ENCODE data around the gene PGBD2. TPM values are rescaled to one million over a fixed set of nuclear protein-coding genes. Genes with fewer than 3 reads are reported as not detected.
A peak's percentile ranks its signal among the peaks of the same experiment; 100 is the strongest.

Gene PGBD2
- total and polyA plus RNA-seq, 9 of the 15 experiments (the other 6 are each of a cell fraction or from before 2014, with no cell fraction given) = 11.9 to 21.8 (median 14.7) TPM

DNA sequence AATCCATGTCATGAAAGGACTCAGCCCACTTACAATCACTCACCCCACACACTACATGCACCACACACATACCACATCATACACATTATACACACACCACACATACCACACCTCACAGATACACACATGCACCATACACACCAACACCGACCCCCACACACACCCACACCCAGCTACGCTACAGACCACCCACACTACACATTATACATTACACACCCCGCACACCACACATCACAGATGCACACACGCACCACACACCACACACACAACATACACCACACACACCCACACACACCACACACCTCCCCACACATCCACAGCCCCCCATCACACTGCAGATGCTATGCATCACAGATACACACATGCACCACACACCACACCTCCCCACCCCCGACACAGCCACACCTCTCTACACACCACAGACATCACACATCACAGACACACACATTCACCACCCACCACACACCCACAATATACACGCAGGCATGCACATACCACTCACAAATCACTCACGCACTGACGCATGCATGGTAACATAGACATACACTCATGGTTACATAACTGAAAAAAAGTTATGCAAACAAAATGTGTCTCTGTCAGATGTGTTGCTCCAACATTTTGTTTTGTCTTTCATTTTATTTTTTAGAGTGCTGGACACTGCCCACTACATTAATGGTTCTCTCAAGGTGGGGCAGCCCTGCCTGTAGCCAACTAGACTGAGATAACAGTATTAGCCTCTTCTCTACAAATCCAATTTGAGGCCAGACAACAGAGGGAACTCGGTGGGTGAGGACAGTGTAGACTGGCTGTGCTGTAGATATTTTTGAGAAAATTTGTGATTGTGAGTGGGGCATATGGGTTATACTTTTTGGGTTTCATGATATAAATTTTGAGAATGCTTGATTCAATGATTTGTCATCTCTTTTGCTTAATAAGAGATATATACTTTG lies 15.2 kb upstream of the PGBD2 start (continued):
- TF ChIP-seq, protein P1, sequence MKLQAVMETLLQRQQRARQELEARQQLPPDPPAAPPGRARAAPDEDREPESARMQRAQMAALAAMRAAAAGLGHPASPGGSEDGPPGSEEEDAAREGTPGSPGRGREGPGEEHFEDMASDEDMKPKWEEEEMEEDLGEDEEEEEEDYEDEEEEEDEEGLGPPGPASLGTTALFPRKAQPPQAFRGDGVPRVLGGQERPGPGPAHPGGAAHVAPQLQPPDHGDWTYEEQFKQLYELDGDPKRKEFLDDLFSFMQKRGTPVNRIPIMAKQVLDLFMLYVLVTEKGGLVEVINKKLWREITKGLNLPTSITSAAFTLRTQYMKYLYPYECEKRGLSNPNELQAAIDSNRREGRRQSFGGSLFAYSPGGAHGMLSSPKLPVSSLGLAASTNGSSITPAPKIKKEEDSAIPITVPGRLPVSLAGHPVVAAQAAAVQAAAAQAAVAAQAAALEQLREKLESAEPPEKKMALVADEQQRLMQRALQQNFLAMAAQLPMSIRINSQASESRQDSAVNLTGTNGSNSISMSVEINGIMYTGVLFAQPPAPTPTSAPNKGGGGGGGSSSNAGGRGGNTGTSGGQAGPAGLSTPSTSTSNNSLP (IDR thresholded peaks at IDR 0.05; ENCODE audit: borderline replicate concordance, low read depth, low read length) = no peak
- TF ChIP-seq SMARCA5 (IDR thresholded peaks at IDR 0.05) (peak; percentile 67; the same call in 1 of the 2 replicates), HNRNPL (IDR thresholded peaks at IDR 0.05; ENCODE audit: low read depth, low read length) (no peak), GABPB1 (CRISPR knock-in tag; IDR thresholded peaks at IDR 0.05) (no peak), EP400 (IDR thresholded peaks at IDR 0.05) (no peak), ZNF764 (CRISPR knock-in tag; IDR thresholded peaks at IDR 0.05; ENCODE audit: low read depth) (no peak), RUNX1 (IDR thresholded peaks at IDR 0.05; ENCODE audit: low read depth) (no peak), FIP1L1 (IDR thresholded peaks at IDR 0.05; ENCODE audit: low read depth, low read length, poor library complexity, severe bottlenecking) (no peak), ZNF12 (CRISPR knock-in tag; IDR thresholded peaks at IDR 0.05) (no peak), NFIC (IDR thresholded peaks at IDR 0.05) (no peak), GTF2E2 (tag; IDR thresholded peaks at IDR 0.05) (no peak), JUNB (CRISPR knock-in tag; conservative IDR thresholded peaks at IDR 0.05) (no peak), KAT2B (IDR thresholded peaks at IDR 0.05; ENCODE audit: low read depth, low read length) (no peak)
- TF ChIP-seq, protein P2, sequence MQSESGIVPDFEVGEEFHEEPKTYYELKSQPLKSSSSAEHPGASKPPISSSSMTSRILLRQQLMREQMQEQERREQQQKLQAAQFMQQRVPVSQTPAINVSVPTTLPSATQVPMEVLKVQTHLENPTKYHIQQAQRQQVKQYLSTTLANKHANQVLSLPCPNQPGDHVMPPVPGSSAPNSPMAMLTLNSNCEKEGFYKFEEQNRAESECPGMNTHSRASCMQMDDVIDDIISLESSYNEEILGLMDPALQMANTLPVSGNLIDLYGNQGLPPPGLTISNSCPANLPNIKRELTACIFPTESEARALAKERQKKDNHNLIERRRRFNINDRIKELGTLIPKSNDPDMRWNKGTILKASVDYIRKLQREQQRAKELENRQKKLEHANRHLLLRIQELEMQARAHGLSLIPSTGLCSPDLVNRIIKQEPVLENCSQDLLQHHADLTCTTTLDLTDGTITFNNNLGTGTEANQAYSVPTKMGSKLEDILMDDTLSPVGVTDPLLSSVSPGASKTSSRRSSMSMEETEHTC (IDR thresholded peaks at IDR 0.05) = no peak
- TF ChIP-seq, protein P3, sequence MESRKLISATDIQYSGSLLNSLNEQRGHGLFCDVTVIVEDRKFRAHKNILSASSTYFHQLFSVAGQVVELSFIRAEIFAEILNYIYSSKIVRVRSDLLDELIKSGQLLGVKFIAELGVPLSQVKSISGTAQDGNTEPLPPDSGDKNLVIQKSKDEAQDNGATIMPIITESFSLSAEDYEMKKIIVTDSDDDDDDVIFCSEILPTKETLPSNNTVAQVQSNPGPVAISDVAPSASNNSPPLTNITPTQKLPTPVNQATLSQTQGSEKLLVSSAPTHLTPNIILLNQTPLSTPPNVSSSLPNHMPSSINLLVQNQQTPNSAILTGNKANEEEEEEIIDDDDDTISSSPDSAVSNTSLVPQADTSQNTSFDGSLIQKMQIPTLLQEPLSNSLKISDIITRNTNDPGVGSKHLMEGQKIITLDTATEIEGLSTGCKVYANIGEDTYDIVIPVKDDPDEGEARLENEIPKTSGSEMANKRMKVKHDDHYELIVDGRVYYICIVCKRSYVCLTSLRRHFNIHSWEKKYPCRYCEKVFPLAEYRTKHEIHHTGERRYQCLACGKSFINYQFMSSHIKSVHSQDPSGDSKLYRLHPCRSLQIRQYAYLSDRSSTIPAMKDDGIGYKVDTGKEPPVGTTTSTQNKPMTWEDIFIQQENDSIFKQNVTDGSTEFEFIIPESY (CRISPR knock-in tag; IDR thresholded peaks at IDR 0.05) = no peak
- TF ChIP-seq, protein P4, sequence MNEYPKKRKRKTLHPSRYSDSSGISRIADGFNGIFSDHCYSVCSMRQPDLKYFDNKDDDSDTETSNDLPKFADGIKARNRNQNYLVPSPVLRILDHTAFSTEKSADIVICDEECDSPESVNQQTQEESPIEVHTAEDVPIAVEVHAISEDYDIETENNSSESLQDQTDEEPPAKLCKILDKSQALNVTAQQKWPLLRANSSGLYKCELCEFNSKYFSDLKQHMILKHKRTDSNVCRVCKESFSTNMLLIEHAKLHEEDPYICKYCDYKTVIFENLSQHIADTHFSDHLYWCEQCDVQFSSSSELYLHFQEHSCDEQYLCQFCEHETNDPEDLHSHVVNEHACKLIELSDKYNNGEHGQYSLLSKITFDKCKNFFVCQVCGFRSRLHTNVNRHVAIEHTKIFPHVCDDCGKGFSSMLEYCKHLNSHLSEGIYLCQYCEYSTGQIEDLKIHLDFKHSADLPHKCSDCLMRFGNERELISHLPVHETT (CRISPR knock-in tag; conservative IDR thresholded peaks at IDR 0.05 in 1 of 2, IDR thresholded peaks at IDR 0.05 in 1 of 2) = no peak
- TF ChIP-seq, protein P5, sequence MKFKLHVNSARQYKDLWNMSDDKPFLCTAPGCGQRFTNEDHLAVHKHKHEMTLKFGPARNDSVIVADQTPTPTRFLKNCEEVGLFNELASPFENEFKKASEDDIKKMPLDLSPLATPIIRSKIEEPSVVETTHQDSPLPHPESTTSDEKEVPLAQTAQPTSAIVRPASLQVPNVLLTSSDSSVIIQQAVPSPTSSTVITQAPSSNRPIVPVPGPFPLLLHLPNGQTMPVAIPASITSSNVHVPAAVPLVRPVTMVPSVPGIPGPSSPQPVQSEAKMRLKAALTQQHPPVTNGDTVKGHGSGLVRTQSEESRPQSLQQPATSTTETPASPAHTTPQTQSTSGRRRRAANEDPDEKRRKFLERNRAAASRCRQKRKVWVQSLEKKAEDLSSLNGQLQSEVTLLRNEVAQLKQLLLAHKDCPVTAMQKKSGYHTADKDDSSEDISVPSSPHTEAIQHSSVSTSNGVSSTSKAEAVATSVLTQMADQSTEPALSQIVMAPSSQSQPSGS (CRISPR knock-in tag; IDR thresholded peaks at IDR 0.05) = no peak
- TF ChIP-seq, protein P6, sequence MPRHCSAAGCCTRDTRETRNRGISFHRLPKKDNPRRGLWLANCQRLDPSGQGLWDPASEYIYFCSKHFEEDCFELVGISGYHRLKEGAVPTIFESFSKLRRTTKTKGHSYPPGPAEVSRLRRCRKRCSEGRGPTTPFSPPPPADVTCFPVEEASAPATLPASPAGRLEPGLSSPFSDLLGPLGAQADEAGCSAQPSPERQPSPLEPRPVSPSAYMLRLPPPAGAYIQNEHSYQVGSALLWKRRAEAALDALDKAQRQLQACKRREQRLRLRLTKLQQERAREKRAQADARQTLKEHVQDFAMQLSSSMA (CRISPR knock-in tag; IDR thresholded peaks at IDR 0.05) = no peak
